ENCODE measurements around the gene KIF18A.

DNA sequence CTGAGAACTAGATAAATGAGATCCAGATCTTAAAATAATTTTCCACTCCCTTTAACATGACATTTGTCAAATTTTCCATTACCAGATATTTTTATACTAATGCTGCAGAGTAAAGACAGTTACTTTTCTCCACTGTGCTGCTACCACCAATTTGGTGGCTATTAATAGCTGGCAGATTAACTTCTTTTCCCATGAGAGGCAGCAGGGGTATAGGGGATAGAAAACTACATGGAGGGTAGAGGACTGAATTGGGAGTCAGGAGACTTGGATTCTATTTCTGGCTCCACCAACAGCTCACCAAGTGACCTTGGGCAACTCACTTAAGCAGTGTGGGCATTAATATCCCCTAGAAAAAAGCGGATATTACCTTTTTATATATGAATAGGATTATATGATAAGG, 69.2 kb downstream of the KIF18A start:
- TF ChIP-seq CTCF (IDR thresholded peaks at IDR 0.05) (no peak), EP300 (IDR thresholded peaks at IDR 0.05) (no peak), POLR2A (IDR thresholded peaks at IDR 0.05) (no peak), POLR2AphosphoS5 (IDR thresholded peaks at IDR 0.05) (no peak)
